ENCODE results near the gene TMBIM4.

Gene TMBIM4

DNA sequence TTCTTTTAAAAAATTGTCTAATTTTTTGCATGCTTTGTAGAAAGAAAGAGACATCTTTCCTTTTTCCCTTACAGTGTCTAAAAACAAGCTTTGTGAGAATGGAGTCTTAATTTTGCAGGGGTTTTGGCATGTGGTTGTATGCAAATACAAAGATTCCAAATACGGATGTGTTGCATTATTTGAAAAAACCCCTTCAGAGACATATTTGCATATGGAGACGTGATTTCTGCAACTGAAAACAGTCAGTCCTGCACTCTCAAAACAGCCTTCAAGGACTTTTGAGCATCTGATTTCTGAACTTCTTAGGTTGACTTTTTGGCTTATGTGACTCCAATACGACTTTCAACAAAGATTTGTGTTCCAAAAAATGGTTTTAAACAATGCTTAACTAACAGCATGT lies 27.0 kb upstream of the TMBIM4 start:
- no peaks in the 10 kb centered on the region for H3K9me3 ChIP-seq (ENCODE audit: severe bottlenecking)
- ATAC-seq (ENCODE audit: low read depth): no peak

DNA sequence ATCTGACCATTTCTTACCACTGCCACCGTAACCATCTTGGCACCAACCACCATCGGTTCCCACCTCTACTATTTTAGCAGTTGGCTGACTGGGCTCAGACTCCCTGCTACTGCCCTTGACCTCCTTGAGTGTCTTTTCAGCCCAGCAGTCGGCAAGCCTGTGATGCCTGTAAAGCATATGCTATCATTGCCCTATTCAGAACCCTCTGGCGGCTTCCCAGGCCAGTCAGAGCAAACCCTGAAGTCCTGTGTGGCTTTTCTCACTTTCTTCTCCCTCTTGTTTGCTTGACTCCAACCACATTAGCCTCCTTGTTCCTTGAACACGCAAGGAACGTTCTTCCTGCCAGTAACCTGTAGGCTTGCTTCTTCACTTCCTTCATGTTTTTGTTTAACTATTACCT lies 25.4 kb upstream of the TMBIM4 start:
- no peak overlapping the region for H3K27ac ChIP-seq (ENCODE audit: poor library complexity, severe bottlenecking)
- H3K36me3 ChIP-seq (ENCODE audit: low read depth): no peaks in the 10 kb centered on the region
- DNase-seq (ENCODE audit: low spot score) (no peak), ATAC-seq (ENCODE audit: low read depth) (no peak)
- H3K4me3 ChIP-seq (ENCODE audit: severe bottlenecking): no peak overlapping the region
- no peaks in the 10 kb centered on the region for H3K27me3 ChIP-seq (ENCODE audit: insufficient read depth, poor library complexity, severe bottlenecking)
- peaks cover 2% of the 10 kb centered on the region for H3K4me1 ChIP-seq (ENCODE audit: insufficient read depth, poor library complexity, severe bottlenecking)
- TF ChIP-seq, protein P1, sequence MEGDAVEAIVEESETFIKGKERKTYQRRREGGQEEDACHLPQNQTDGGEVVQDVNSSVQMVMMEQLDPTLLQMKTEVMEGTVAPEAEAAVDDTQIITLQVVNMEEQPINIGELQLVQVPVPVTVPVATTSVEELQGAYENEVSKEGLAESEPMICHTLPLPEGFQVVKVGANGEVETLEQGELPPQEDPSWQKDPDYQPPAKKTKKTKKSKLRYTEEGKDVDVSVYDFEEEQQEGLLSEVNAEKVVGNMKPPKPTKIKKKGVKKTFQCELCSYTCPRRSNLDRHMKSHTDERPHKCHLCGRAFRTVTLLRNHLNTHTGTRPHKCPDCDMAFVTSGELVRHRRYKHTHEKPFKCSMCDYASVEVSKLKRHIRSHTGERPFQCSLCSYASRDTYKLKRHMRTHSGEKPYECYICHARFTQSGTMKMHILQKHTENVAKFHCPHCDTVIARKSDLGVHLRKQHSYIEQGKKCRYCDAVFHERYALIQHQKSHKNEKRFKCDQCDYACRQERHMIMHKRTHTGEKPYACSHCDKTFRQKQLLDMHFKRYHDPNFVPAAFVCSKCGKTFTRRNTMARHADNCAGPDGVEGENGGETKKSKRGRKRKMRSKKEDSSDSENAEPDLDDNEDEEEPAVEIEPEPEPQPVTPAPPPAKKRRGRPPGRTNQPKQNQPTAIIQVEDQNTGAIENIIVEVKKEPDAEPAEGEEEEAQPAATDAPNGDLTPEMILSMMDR (IDR thresholded peaks at IDR 0.05; ENCODE audit: poor library complexity, severe bottlenecking): no peak
- no peaks in the 10 kb centered on the region for H3K9me3 ChIP-seq (ENCODE audit: severe bottlenecking)

More for the DNA sequence above, 27.0 kb upstream of the TMBIM4 start:
- Histone ChIP-seq H3K4me3 (ENCODE audit: severe bottlenecking) (no peak overlapping the region), H3K27ac (ENCODE audit: poor library complexity, severe bottlenecking) (no peak overlapping the region), H3K27me3 (ENCODE audit: insufficient read depth, poor library complexity, severe bottlenecking) (no peaks in the 10 kb centered on the region), H3K4me1 (ENCODE audit: insufficient read depth, poor library complexity, severe bottlenecking) (no peaks in the 10 kb centered on the region), H3K36me3 (ENCODE audit: low read depth) (no peaks in the 10 kb centered on the region)
- DNase-seq (ENCODE audit: low spot score): no peak
- TF ChIP-seq, protein P1 (IDR thresholded peaks at IDR 0.05; ENCODE audit: poor library complexity, severe bottlenecking): no peak

DNA sequence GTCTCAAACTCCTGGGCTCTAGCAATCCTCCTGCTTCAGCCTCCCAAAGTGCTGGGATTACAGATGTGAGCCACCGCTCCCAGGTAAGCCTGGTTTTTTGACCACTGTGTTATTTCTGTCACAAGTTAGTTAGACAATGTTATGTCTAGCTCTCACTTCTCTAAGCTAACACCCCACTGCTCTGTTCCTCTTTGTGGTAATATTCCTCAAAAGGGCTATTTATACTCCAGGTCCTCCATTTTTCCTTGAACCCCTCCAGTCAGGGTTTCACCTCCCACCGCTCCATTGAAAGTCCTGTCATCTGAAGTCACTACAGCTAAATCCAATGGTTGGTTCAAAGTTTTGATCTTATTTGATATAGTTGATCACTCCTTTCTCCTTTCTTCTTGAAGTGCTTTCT lies 24.3 kb upstream of the TMBIM4 start:
- Histone ChIP-seq H3K9me3 (ENCODE audit: severe bottlenecking) (no peaks in the 10 kb centered on the region), H3K36me3 (ENCODE audit: low read depth) (no peaks in the 10 kb centered on the region), H3K4me1 (ENCODE audit: insufficient read depth, poor library complexity, severe bottlenecking) (peaks cover 7% of the 10 kb centered on the region), H3K4me3 (ENCODE audit: severe bottlenecking) (no peak overlapping the region), H3K27ac (ENCODE audit: poor library complexity, severe bottlenecking) (no peak overlapping the region), H3K27me3 (ENCODE audit: insufficient read depth, poor library complexity, severe bottlenecking) (no peaks in the 10 kb centered on the region)
- no peak for DNase-seq (ENCODE audit: low spot score)
- TF ChIP-seq, protein P1 (IDR thresholded peaks at IDR 0.05; ENCODE audit: poor library complexity, severe bottlenecking): no peak
- no peak for ATAC-seq (ENCODE audit: low read depth)

DNA sequence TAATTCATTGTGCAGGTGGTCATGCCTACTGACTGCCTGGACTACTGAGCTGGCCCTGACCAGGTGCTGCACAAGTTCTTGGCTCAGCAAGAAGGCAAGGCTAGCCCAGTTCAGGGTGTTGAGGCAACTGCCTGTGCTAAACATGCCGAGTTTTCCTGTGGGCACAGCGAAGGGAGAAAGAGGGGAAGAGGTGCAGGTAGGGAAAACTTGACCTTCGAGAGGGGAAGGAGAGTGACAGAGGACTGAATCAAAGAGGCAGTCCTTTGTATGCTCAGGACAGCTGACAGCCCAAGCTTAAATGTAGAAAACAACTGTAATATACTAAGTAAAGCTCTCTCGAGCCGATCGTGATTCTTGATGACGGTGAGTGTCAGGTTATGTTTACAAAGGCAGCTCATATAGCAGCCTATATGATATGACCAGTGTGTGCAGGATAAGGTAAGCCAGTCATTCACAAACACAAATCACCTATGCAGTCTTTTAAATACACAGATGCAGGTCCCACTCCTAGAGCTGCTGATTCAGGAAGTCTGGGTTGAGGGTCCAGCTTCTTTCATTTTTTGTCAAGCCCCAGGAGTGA lies 21.8 kb upstream of the TMBIM4 start:
- Histone ChIP-seq H3K27me3 (ENCODE audit: insufficient read depth, poor library complexity, severe bottlenecking) (no peaks in the 10 kb centered on the region), H3K4me1 (ENCODE audit: insufficient read depth, poor library complexity, severe bottlenecking) (peaks cover 7% of the 10 kb centered on the region), H3K27ac (ENCODE audit: poor library complexity, severe bottlenecking) (no peak overlapping the region), H3K9me3 (ENCODE audit: severe bottlenecking) (no peaks in the 10 kb centered on the region), H3K4me3 (ENCODE audit: severe bottlenecking) (no peak overlapping the region), H3K36me3 (ENCODE audit: low read depth) (no peaks in the 10 kb centered on the region)
- ATAC-seq (ENCODE audit: low read depth) (no peak), DNase-seq (ENCODE audit: low spot score) (no peak)
- TF ChIP-seq, protein P1 (IDR thresholded peaks at IDR 0.05; ENCODE audit: poor library complexity, severe bottlenecking): no peak

DNA sequence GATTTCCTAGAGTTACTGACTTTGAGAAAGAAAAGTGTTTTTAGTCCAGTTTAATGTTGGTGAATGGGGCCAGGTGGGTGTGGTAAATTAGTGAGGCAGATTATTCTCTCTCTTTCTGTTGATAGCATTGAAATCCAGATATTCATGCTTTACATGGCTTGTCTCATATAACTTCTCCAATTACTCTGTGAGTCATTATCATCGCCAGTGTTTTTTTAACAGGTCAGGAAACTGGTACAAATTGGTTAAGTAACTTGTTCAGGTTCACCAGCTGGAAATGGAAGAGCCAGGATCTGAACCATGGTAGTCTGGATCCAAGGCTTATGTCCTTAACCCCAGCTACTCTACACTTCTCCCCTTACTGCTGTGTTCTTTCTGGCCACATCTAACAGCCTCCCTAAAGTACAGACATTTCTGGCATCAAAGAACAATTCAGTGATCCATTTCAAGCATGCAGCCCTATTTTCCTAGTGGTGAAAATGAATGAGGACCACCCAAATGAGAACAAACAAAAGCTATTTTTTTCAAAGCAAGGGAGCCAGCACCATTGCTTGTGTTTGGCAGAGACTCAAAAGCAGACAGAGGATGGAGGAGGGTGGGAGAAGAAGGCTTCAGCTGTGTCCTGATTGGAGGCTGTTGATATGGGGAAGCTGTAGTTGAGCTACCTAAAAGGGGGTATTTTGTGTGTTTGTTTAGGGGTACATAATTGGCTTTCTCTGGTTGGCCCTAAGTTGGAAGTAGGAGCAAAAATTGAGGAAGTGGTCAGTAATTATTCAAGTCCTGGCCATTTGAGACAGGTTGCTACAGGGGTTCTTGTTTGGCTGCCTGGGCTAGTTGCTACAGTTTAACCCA lies 20.9 kb upstream of the TMBIM4 start:
- Histone ChIP-seq H3K4me3 (ENCODE audit: severe bottlenecking) (no peak overlapping the region), H3K27me3 (ENCODE audit: insufficient read depth, poor library complexity, severe bottlenecking) (no peaks in the 10 kb centered on the region), H3K36me3 (ENCODE audit: low read depth) (no peaks in the 10 kb centered on the region), H3K9me3 (ENCODE audit: severe bottlenecking) (no peaks in the 10 kb centered on the region), H3K27ac (ENCODE audit: poor library complexity, severe bottlenecking) (no peak overlapping the region), H3K4me1 (ENCODE audit: insufficient read depth, poor library complexity, severe bottlenecking) (peaks cover 7% of the 10 kb centered on the region)
- DNase-seq (ENCODE audit: low spot score): no peak
- ATAC-seq (ENCODE audit: low read depth): peak; percentile 66
- TF ChIP-seq, protein P1 (IDR thresholded peaks at IDR 0.05; ENCODE audit: poor library complexity, severe bottlenecking): no peak
